Measurements from ENCODE around the gene ADGRL2. TPM values are rescaled to one million over a fixed set of nuclear protein-coding genes. Genes with fewer than 3 reads are reported as not detected.

ADGRL2 gene
- total RNA-seq, 6 donors from 2014 or later = 21.0 to 133 (median 84.0) TPM

DNA sequence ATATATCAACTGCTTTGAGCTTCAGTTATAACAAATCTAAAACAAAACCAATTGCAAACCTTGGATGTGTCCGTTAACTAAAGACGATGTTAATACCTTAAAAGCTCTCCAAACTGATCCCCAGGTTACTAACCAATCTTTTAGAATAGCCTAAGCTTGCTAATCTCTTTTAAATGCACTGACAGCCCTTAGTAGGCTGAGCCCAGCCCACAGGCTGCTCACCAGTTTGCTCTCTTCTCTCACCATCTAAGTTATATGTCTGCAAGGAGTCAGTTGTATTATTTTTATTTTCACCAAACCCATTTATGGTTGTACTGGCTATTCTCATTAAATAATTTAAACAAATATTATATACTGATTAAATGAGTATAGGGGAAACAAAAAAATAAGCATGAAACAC is 199.5 kb downstream of the ADGRL2 start:
- Histone ChIP-seq H3K27me3 (no peaks in the 10 kb centered on the region), H3K4me3 (no peak overlapping the region), H3K27ac (no peak overlapping the region), H3K9me3 (no peaks in the 10 kb centered on the region), H3K4me1 (peaks cover 0 to 7% (median 3%) of the 10 kb centered on the region in 4 donors), H3K36me3 (no peaks in the 10 kb centered on the region)
- TF ChIP-seq POLR2A (IDR thresholded peaks at IDR 0.05) (no peak), EP300 (IDR thresholded peaks at IDR 0.05) (no peak), POLR2AphosphoS5 (IDR thresholded peaks at IDR 0.05) (no peak)
- TF ChIP-seq, protein P1, sequence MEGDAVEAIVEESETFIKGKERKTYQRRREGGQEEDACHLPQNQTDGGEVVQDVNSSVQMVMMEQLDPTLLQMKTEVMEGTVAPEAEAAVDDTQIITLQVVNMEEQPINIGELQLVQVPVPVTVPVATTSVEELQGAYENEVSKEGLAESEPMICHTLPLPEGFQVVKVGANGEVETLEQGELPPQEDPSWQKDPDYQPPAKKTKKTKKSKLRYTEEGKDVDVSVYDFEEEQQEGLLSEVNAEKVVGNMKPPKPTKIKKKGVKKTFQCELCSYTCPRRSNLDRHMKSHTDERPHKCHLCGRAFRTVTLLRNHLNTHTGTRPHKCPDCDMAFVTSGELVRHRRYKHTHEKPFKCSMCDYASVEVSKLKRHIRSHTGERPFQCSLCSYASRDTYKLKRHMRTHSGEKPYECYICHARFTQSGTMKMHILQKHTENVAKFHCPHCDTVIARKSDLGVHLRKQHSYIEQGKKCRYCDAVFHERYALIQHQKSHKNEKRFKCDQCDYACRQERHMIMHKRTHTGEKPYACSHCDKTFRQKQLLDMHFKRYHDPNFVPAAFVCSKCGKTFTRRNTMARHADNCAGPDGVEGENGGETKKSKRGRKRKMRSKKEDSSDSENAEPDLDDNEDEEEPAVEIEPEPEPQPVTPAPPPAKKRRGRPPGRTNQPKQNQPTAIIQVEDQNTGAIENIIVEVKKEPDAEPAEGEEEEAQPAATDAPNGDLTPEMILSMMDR (IDR thresholded peaks at IDR 0.05) = no peak
- DNase-seq = no peak
- ATAC-seq (ENCODE audit: low FRiP score in 2 of 2) = no peak
- 92 to 96% methylated on average over 2 of the region's 2 CpGs for WGBS, 2 donors

DNA sequence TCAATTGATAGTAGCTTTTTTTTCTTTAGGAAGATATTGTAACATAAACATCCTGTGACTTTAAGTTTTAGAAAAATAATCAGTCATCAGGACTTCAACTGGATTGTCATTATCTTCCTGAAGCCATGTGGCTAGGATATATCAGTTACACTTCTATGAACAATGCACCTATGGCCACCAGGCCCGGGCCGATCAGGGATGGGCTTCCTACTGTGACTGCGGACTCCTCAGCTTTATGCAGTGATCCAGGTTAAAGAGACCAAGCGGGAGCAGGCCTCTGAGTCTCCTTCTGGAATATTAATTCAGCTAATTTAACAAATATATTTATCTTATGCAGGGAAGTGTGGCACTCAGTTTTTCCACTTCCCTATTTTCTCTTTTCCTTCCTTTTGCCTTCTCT is 200.6 kb downstream of the ADGRL2 start:
- H3K27ac ChIP-seq = no peak overlapping the region
- no peak for DNase-seq
- H3K36me3 ChIP-seq = no peaks in the 10 kb centered on the region
- H3K4me1 ChIP-seq = peaks cover 0 to 7% (median 3%) of the 10 kb centered on the region in 4 donors
- H3K9me3 ChIP-seq = no peaks in the 10 kb centered on the region
- no peak for ATAC-seq (ENCODE audit: low FRiP score in 2 of 2)
- 73 to 83% methylated on average over 4 of the region's 4 CpGs for WGBS, 2 donors
- no peaks in the 10 kb centered on the region for H3K27me3 ChIP-seq
- no peak for TF ChIP-seq POLR2AphosphoS5 (IDR thresholded peaks at IDR 0.05)
- no peak for TF ChIP-seq POLR2A (IDR thresholded peaks at IDR 0.05)
- H3K4me3 ChIP-seq = no peak overlapping the region

DNA sequence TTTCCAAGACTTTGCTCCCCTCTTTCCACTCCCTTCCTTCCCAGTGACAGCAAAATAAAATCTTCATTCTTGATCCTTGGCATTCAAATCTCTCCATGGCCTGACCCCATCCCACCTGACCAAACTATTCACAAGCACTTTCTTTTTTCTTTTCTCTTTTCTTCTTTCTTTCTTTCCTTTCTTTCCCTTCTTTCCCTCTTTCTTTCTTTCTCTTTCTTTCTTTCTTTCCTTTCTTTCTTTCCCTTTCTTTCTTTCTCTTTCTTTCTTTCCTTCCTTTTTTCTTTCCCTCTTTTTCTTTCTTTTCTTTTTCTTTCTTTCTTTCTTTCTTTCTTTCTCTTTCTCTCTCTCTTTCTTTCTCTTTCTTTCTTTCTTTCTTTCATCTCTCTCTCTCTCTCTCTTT is 207.1 kb downstream of the ADGRL2 start:
- no peak for TF ChIP-seq POLR2A (IDR thresholded peaks at IDR 0.05)
- no peak for TF ChIP-seq EP300 (IDR thresholded peaks at IDR 0.05)
- TF ChIP-seq, protein P1 (IDR thresholded peaks at IDR 0.05) = no peak
- no peak for TF ChIP-seq POLR2AphosphoS5 (IDR thresholded peaks at IDR 0.05)
- H3K27me3 ChIP-seq = no peaks in the 10 kb centered on the region
- ATAC-seq (ENCODE audit: low FRiP score in 2 of 2) = no peak

DNA sequence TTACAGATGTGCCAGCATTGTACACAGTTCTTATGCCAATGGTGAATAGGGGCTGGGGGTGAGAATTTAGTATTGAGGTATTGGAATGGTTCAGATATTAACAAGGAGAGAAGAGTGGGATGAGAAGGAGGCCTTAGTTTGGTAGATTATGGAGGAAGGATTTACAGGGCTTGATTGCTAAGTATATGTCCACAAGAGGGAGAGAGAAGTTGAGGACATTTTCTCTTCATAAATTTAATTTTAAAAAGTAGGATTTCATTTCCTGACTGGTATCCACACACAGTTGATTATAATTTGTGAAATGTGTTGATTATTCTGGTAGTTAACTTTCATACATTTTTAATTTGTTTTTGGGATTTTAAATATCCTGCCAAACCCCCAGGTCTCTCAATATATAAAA is 213.0 kb downstream of the ADGRL2 start:
- no peaks in the 10 kb centered on the region for H3K36me3 ChIP-seq
- TF ChIP-seq EP300 (IDR thresholded peaks at IDR 0.05) (no peak), POLR2A (IDR thresholded peaks at IDR 0.05) (no peak), POLR2AphosphoS5 (IDR thresholded peaks at IDR 0.05) (no peak)
- TF ChIP-seq, protein P1 (IDR thresholded peaks at IDR 0.05) = no peak
- H3K4me1 ChIP-seq = no peaks in the 10 kb centered on the region
- H3K27ac ChIP-seq = no peak overlapping the region
- no peaks in the 10 kb centered on the region for H3K9me3 ChIP-seq
- DNase-seq = no peak
- no peak for ATAC-seq (ENCODE audit: low FRiP score in 2 of 2)
- H3K27me3 ChIP-seq = no peaks in the 10 kb centered on the region
- H3K4me3 ChIP-seq = no peak overlapping the region

More for the DNA sequence above, 207.1 kb downstream of the ADGRL2 start:
- no peak overlapping the region for H3K4me3 ChIP-seq
- H3K4me1 ChIP-seq = no peaks in the 10 kb centered on the region
- H3K9me3 ChIP-seq = no peaks in the 10 kb centered on the region
- no peak overlapping the region for H3K27ac ChIP-seq
- H3K36me3 ChIP-seq = no peaks in the 10 kb centered on the region
- DNase-seq = no peak

DNA sequence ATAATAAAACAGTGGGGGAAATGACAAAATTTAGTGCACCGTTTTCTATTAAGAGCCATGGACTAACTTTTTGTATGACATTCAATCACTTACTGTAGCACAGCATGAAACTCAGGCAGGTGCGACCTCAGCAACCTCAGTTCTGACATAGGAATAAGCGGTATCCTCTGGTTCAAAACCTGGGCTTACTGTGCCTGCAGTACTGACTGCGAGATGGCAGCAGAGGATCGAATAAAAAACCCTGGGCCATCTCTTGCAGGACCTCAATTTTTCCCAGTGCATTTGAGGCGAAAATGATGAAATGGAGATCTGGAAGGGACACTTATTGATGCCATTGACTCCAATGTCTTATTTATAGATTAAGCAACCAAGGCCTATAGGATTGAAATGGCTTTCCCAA is 214.7 kb downstream of the ADGRL2 start:
- TF ChIP-seq, protein P1 (IDR thresholded peaks at IDR 0.05) = no peak
- no peak for TF ChIP-seq POLR2A (IDR thresholded peaks at IDR 0.05)
- 91 to 94% methylated on average over 6 of the region's 6 CpGs for WGBS, 2 donors
- Histone ChIP-seq H3K36me3 (no peaks in the 10 kb centered on the region), H3K27ac (no peak overlapping the region), H3K4me1 (no peaks in the 10 kb centered on the region), H3K4me3 (no peak overlapping the region), H3K9me3 (no peaks in the 10 kb centered on the region), H3K27me3 (no peaks in the 10 kb centered on the region)
- DNase-seq (no peak), ATAC-seq (ENCODE audit: low FRiP score in 2 of 2) (no peak)
